NCI-H1092 (cell line): ENCODE measurements around the gene MACROH2A1.

ENCODE experiments used
- DNase-seq: peaks from one replicate; lab custom pipeline; 2025; lab: John Stamatoyannopoulos, UW

Gene MACROH2A1

GRCh38 chr5:135331612-135332011, 67.4 kb downstream of the MACROH2A1 start:
- no peak for DNase-seq

GRCh38 chr5:135330798-135331096, 68.3 kb downstream of the MACROH2A1 start:
- DNase-seq: no peak

- DNase-seq: no peak
These were observed 68.9 kb downstream of the MACROH2A1 start for GRCh38 chr5:135329913-135330797.

- DNase-seq: no peak
These were observed 69.7 kb downstream of the MACROH2A1 start for GRCh38 chr5:135329066-135329912.

GRCh38 chr5:135328128-135328687, 70.8 kb downstream of the MACROH2A1 start:
- DNase-seq: no peak

GRCh38 chr5:135327429-135328127, 71.5 kb downstream of the MACROH2A1 start:
- no peak for DNase-seq

GRCh38 chr5:135326296-135327254, 72.5 kb downstream of the MACROH2A1 start:
- DNase-seq: no peak

GRCh38 chr5:135324897-135325650, 74.0 kb downstream of the MACROH2A1 start:
- no peak for DNase-seq

GRCh38 chr5:135324160-135324559, 74.9 kb downstream of the MACROH2A1 start:
- no peak for DNase-seq

- DNase-seq: no peak
These were observed 75.3 kb downstream of the MACROH2A1 start for GRCh38 chr5:135323701-135324132.

- DNase-seq: no peak
These were observed 75.8 kb downstream of the MACROH2A1 start for GRCh38 chr5:135323227-135323626.

- no peak for DNase-seq
These were observed 76.3 kb downstream of the MACROH2A1 start for GRCh38 chr5:135322744-135323143.

- no peak for DNase-seq
These were observed 76.8 kb downstream of the MACROH2A1 start for GRCh38 chr5:135322271-135322670.

- no peak for DNase-seq
These were observed 78.1 kb downstream of the MACROH2A1 start for GRCh38 chr5:135320718-135321484.

- no peak for DNase-seq
These were observed 79.0 kb downstream of the MACROH2A1 start for GRCh38 chr5:135319928-135320606.

GRCh38 chr5:135319458-135319857, 79.6 kb downstream of the MACROH2A1 start:
- DNase-seq: no peak

- DNase-seq: no peak
These were observed 80.1 kb downstream of the MACROH2A1 start for GRCh38 chr5:135318924-135319323.

- no peak for DNase-seq
These were observed 81.0 kb downstream of the MACROH2A1 start for GRCh38 chr5:135318037-135318436.

- no peak for DNase-seq
These were observed 81.7 kb downstream of the MACROH2A1 start for GRCh38 chr5:135317286-135317685.
